ENCODE results near the gene NOTCH1. TPM values are rescaled to one million over a fixed set of nuclear protein-coding genes. Genes with fewer than 3 reads are reported as not detected.

Gene NOTCH1
- total RNA-seq, 1 experiment from 2014 or later = 39.2 TPM

- ChIA-PET CTCF (interaction anchor here (0.7 kb wide), 1 partner anchor 239 kb away, joined by 4 read pairs; no protein-coding TSS in a partner anchor), POLR2A (ENCODE audit: unreplicated experiment) (no interaction called here)
- Histone ChIP-seq H3K4me1 (replicated peaks; ENCODE audit: insufficient read depth) (no peaks in the 10 kb centered on the region), H3K9me3 (ENCODE audit: insufficient read depth, low read depth) (no peaks in the 10 kb centered on the region), H3K36me3 (ENCODE audit: low read depth) (no peaks in the 10 kb centered on the region; the same call in 1 of the 2 replicates), H3F3A (ENCODE audit: insufficient read depth, low read depth) (peaks cover 21% of the 10 kb centered on the region), H3K27ac (no peak overlapping the region), H3K79me2 (ENCODE audit: low read depth) (no peaks in the 10 kb centered on the region), H3K27me3 (ENCODE audit: insufficient read depth, low read depth) (no peaks in the 10 kb centered on the region), H3K4me2 (no peak overlapping the region), H2AFZ (no peak overlapping the region), H3K4me3 (no peak overlapping the region), H3K9me2 (ENCODE audit: insufficient read depth) (no peaks in the 10 kb centered on the region), H4K20me1 (ENCODE audit: insufficient read depth) (peaks cover 4% of the 10 kb centered on the region)
- BruUV-seq (replicated peaks) = no TSS peak
- TF ChIP-seq EZH2 (IDR thresholded peaks at IDR 0.05; ENCODE audit: low read depth) = no peak
- TF ChIP-seq, protein P1, sequence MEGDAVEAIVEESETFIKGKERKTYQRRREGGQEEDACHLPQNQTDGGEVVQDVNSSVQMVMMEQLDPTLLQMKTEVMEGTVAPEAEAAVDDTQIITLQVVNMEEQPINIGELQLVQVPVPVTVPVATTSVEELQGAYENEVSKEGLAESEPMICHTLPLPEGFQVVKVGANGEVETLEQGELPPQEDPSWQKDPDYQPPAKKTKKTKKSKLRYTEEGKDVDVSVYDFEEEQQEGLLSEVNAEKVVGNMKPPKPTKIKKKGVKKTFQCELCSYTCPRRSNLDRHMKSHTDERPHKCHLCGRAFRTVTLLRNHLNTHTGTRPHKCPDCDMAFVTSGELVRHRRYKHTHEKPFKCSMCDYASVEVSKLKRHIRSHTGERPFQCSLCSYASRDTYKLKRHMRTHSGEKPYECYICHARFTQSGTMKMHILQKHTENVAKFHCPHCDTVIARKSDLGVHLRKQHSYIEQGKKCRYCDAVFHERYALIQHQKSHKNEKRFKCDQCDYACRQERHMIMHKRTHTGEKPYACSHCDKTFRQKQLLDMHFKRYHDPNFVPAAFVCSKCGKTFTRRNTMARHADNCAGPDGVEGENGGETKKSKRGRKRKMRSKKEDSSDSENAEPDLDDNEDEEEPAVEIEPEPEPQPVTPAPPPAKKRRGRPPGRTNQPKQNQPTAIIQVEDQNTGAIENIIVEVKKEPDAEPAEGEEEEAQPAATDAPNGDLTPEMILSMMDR (conservative IDR thresholded peaks at IDR 0.05) = no peak
- intact Hi-C loops (cut with micrococcal nuclease; ENCODE audit: unreplicated experiment) = no loop called here
- no peak for DNase-seq
Observed at GRCh38 chr9:136445799-136446198, 100.0 kb downstream of the NOTCH1 start.

Small RNA genes within 50 kb of the gene (microRNA-seq; reads per million reads assigned to microRNA genes)
- gene MIR4673 (ENCODE audit: borderline number of aligned reads, borderline replicate concordance) (not detected), gene MIR4674 (ENCODE audit: borderline number of aligned reads, borderline replicate concordance) (not detected)

Other genes starting within 250 kb of the NOTCH1 start
- gene CCDC187, start 242.0 kb downstream of the NOTCH1 start, total RNA-seq (2021) = 2.7 and 5.2 TPM in 2 replicates
- gene GPSM1, start 218.5 kb downstream of the NOTCH1 start, total RNA-seq (2021) = 5.5 and 9.5 TPM in 2 replicates
- gene DNLZ, start 182.3 kb downstream of the NOTCH1 start, total RNA-seq (2021) = 9.1 and 19.1 TPM in 2 replicates
- gene CARD9, start 172.4 kb downstream of the NOTCH1 start, total RNA-seq (2021) = 13.6 and 14.0 TPM in 2 replicates
- 13.3 and 14.4 TPM in 2 replicates for gene SNAPC4, start 145.9 kb downstream of the NOTCH1 start, total RNA-seq (2021)
- 67.9 and 82.9 TPM in 2 replicates for gene ENTR1, start 135.4 kb downstream of the NOTCH1 start, total RNA-seq (2021)
- 78.1 and 86.5 TPM in 2 replicates for gene PMPCA, start 135.4 kb downstream of the NOTCH1 start, total RNA-seq (2021)
- 18.2 and 22.5 TPM in 2 replicates for gene INPP5E, start 106.2 kb downstream of the NOTCH1 start, total RNA-seq (2021)
- 81.8 and 90.1 TPM in 2 replicates for gene SEC16A, start 63.0 kb downstream of the NOTCH1 start, total RNA-seq (2021)
- 53.1 and 70.7 TPM in 2 replicates for gene EGFL7, start 116.9 kb upstream of the NOTCH1 start, total RNA-seq (2021)
- gene AGPAT2, start 141.4 kb upstream of the NOTCH1 start, total RNA-seq (2021) = 124 and 136 TPM in 2 replicates
- 19.0 and 32.6 TPM in 2 replicates for gene DIPK1B, start 166.5 kb upstream of the NOTCH1 start, total RNA-seq (2021)
- 0.94 and 2.2 TPM in 2 replicates for gene LCN10, start 196.9 kb upstream of the NOTCH1 start, total RNA-seq (2021)
- not detected in 2 replicates for gene LCN6, start 202.5 kb upstream of the NOTCH1 start, total RNA-seq (2021)
- not detected in 2 replicates for gene LCN8, start 212.2 kb upstream of the NOTCH1 start, total RNA-seq (2021)
- gene LCN15, start 218.5 kb upstream of the NOTCH1 start, total RNA-seq (2021) = not detected in 2 replicates
- 83.6 and 124 TPM in 2 replicates for gene TMEM141, start 245.3 kb upstream of the NOTCH1 start, total RNA-seq (2021)